ENCODE data around the gene PAK3. TPM values are rescaled to one million over a fixed set of nuclear protein-coding genes. Genes with fewer than 3 reads are reported as not detected.

The PAK3 gene
- total RNA-seq, 1 experiment from 2014 or later: 7.5 TPM

DNA sequence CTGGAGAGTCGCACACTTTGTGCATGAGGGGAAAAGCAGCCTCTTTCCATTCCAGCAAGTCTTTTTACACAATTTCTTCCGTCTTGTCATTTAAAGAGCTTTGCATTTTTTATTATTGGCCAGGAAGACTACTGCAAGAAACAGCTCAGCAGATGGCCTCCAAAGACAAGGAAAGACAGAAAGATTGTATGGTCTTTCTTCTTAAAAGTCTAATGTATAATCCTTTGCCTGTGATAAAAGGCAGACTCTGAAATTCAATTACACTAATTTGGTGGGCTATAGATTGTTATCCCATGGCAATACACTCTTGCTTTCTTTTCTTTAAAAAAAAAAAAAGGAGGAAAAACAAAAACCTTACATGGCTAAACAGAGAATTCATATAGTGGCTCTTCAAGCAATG lies 168.4 kb downstream of the PAK3 start:
- no peaks in the 10 kb centered on the region for H3K9me3 ChIP-seq (ENCODE audit: control insufficient read depth, low read depth, low read length)
- no peak for DNase-seq
- H3K79me1 ChIP-seq (ENCODE audit: insufficient read depth, low read depth, low read length, poor library complexity, severe bottlenecking): no peaks in the 10 kb centered on the region
- no peak overlapping the region for H3K4me2 ChIP-seq (ENCODE audit: insufficient read depth, insufficient read length, low read length)
- H3K4me1 ChIP-seq (ENCODE audit: insufficient read depth, low read length): no peaks in the 10 kb centered on the region
- no peak overlapping the region for H2BK20ac ChIP-seq (ENCODE audit: low read depth, low read length, poor library complexity, severe bottlenecking)
- no peak overlapping the region for H3K4ac ChIP-seq (ENCODE audit: low read depth, low read length)
- Mint-ChIP-seq H3K36me3 (ENCODE audit: insufficient read depth in 1 of 3, low read depth in 3 of 3) (no peaks in the 10 kb centered on the region), H3K27ac (no peak overlapping the region), H3K4me3 (no peak overlapping the region), H3K9me3 (no peaks in the 10 kb centered on the region), H3K27me3 (ENCODE audit: low read depth) (no peaks in the 10 kb centered on the region), H3K4me1 (peaks cover 8 to 19% of the 10 kb centered on the region in 2 experiments)
- H2AFZ ChIP-seq (ENCODE audit: low read length): no peak overlapping the region
- TF ChIP-seq, protein P1, sequence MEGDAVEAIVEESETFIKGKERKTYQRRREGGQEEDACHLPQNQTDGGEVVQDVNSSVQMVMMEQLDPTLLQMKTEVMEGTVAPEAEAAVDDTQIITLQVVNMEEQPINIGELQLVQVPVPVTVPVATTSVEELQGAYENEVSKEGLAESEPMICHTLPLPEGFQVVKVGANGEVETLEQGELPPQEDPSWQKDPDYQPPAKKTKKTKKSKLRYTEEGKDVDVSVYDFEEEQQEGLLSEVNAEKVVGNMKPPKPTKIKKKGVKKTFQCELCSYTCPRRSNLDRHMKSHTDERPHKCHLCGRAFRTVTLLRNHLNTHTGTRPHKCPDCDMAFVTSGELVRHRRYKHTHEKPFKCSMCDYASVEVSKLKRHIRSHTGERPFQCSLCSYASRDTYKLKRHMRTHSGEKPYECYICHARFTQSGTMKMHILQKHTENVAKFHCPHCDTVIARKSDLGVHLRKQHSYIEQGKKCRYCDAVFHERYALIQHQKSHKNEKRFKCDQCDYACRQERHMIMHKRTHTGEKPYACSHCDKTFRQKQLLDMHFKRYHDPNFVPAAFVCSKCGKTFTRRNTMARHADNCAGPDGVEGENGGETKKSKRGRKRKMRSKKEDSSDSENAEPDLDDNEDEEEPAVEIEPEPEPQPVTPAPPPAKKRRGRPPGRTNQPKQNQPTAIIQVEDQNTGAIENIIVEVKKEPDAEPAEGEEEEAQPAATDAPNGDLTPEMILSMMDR (conservative IDR thresholded peaks at IDR 0.05): no peak
- no peak overlapping the region for H2BK120ac ChIP-seq (ENCODE audit: low read depth, low read length, poor library complexity, severe bottlenecking)
- WGBS (ENCODE audit: extremely low coverage, insufficient read length, low lambda C conversion rate): no CpG with 5 or more reads among the region's 2 CpGs
- H3K27ac ChIP-seq (ENCODE audit: insufficient read length, low read depth, low read length): no peak overlapping the region
- no peak overlapping the region for H3K23ac ChIP-seq (ENCODE audit: insufficient read length, low read depth, low read length)
- no peak overlapping the region for H4K8ac ChIP-seq (replicated peaks; ENCODE audit: insufficient read length, low read depth, low read length)
- H2BK12ac ChIP-seq (ENCODE audit: insufficient read length, low read depth, low read length): no peak overlapping the region
- H4K5ac ChIP-seq (ENCODE audit: insufficient read length, low read depth, low read length): no peak overlapping the region
- no peak overlapping the region for H3T11ph ChIP-seq (ENCODE audit: low read length)
- H3K18ac ChIP-seq (ENCODE audit: insufficient read length, low read depth, low read length): no peak overlapping the region
- no peak overlapping the region for H3K9ac ChIP-seq (ENCODE audit: extremely low read depth, insufficient read length, low read length)
- H3K79me2 ChIP-seq (ENCODE audit: insufficient read depth, low read length): no peaks in the 10 kb centered on the region
- H4K91ac ChIP-seq (ENCODE audit: insufficient read length, low read depth, low read length): no peak overlapping the region
- no peaks in the 10 kb centered on the region for H4K20me1 ChIP-seq (ENCODE audit: control insufficient read depth, insufficient read depth, insufficient read length)
- H3K56ac ChIP-seq (ENCODE audit: insufficient read length, low read depth, low read length): no peak overlapping the region
- H2BK15ac ChIP-seq (ENCODE audit: low read depth, low read length): no peak overlapping the region
- H2AK5ac ChIP-seq (ENCODE audit: insufficient read length, low read length): no peak overlapping the region
- no peaks in the 10 kb centered on the region for H3K23me2 ChIP-seq (ENCODE audit: insufficient read length, low read depth, low read length, poor library complexity, severe bottlenecking)
- H2BK5ac ChIP-seq (ENCODE audit: insufficient read length, low read length): no peak overlapping the region
- no peaks in the 10 kb centered on the region for H3K27me3 ChIP-seq (ENCODE audit: insufficient read depth, low read length)
- no peak overlapping the region for H3K14ac ChIP-seq (ENCODE audit: insufficient read depth, low read length)
